Aorta (tissue), 5 donors: ENCODE results near the gene LCN10. TPM values are rescaled to one million over a fixed set of nuclear protein-coding genes. Genes with fewer than 3 reads are reported as not detected.

Source experiments
- ATAC-seq: fragments of 200-7000 bp; cut with Tn5 transposase; one replicate; pipeline ENCODE4 v1.9.1; 2022; ENCODE audit warnings: moderate library complexity; ENCODE audit not compliant: low FRiP score
- DNase-seq, 2 donors: peaks; one replicate each; pipeline ENCODE4 v3.0.0-alpha.2; 2020
- H3K27ac ChIP-seq, 2 donors: one replicate each; pipeline ENCODE4 v1.5.1; 2013; ENCODE audit warnings: low read length in 2 of 2, mild to moderate bottlenecking in 2 of 2, moderate library complexity in 2 of 2, control low read depth in 1 of 2, inconsistent platforms in 1 of 2, low read depth in 1 of 2
- H3K27me3 ChIP-seq, 2 donors: one replicate each; pipeline ENCODE4 v1.6.1; 2013; ENCODE audit warnings: control low read depth in 1 of 2, low read length in 1 of 2, mild to moderate bottlenecking in 1 of 2, moderate library complexity in 1 of 2; ENCODE audit not compliant: insufficient read depth in 2 of 2, control insufficient read depth in 1 of 2
- H3K36me3 ChIP-seq, 2 donors: one replicate each; pipeline ENCODE4 v1.6.1; 2013; ENCODE audit warnings: control low read depth in 1 of 2, low read length in 1 of 2, mild to moderate bottlenecking in 1 of 2; ENCODE audit not compliant: insufficient read depth in 2 of 2, control insufficient read depth in 1 of 2
- H3K4me1 ChIP-seq, 2 donors: one replicate each; pipeline ENCODE4 v1.6.1; 2013; ENCODE audit warnings: low read length in 2 of 2, control low read depth in 1 of 2, mild to moderate bottlenecking in 1 of 2, moderate library complexity in 1 of 2; ENCODE audit not compliant: insufficient read depth in 2 of 2, control insufficient read depth in 1 of 2
- H3K4me3 ChIP-seq, 2 donors: one replicate each; pipeline ENCODE4 v1.5.1; 2013; ENCODE audit warnings: low read length in 2 of 2, control low read depth in 1 of 2, mild to moderate bottlenecking in 1 of 2
- H3K9me3 ChIP-seq: one replicate; pipeline ENCODE4 v1.6.1; 2013; ENCODE audit warnings: mild to moderate bottlenecking, low read length; ENCODE audit not compliant: control insufficient read depth
- WGBS, 2 donors: extraction: QIAGEN DNeasy Blood & Tissue Kit; methylation state at CpG; one replicate each; pipeline ENCODE4 v1.1.7; 2013; 5-methylcytosine and 5-hydroxymethylcytosine counted together
- intact Hi-C, 2 donors: fragments of 100-400 bp; cut with DNase I; formaldehyde crosslinking; loops; one replicate each; pipeline versions ENCODE4 v1.14.2 to v1.15.0; 2022
- polyA plus RNA-seq, 2 donors: library from polyadenylated mRNA; stranded (reverse); fragments of 200-250 nt; gene quantifications; one replicate each; pipeline ENCODE4 v1.2.3, GENCODE V29; 2013
- total RNA-seq, 2 donors: library from RNA; stranded (reverse); fragmentation: NEBNext Ultra II Directional; extraction: Animal tissue kit (Norgen Biotek cat#: 25700); gene quantifications; one replicate each; pipeline ENCODE4 v1.2.1, GENCODE V29; 2021
- donor health status: healthy with polysubstance abuse.
- donor health status: Bipolar disorder and iron deficiency.
- donor health status: DM: no; HTN: no; CAD: no.
- donor health status: DM: no; HTN: no; CAD: no.
- donor health status: DM: yes; HTN: yes; CAD: no.

Gene LCN10
- total and polyA plus RNA-seq, 4 donors: 0.25 to 13.4 (median 6.7) TPM

DNA sequence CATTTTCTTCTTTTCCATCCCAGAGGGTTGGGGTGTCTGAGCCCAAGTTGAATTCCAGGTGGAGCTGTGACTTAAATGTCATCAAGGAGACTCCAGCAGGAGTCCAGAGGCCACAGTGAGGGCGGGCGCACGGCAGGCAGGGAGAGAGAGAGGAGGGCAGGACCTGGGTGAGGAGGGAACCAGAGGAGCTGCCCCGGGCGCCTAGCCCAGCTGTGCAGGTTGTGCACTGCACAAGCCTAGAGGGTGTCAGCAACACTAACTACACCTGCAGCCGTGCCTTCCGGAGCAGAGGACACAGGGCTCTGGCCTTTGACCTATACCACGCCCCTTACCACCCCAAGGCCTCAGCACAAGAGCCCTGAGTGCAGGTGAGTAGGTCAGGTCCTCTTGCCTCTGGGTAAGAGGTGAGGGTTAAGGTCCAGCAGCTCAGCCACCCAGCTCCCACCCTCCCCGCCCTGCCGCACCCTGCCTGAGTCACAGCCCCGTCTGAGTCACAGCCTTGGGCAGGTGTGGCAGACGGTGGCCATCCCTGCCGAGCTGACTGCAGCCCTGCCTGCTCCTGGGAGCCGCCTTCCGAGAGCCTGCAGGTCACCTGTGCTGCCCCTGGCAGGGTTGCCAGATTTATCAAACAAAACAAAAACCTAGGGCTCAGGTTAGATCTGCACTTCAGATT, 49.1 kb downstream of the LCN10 start:
- H3K9me3 ChIP-seq: no peaks in the 10 kb centered on the region
- ATAC-seq: no peak
- WGBS, 2 donors: 83 to 88% methylated on average over 15 of the region's 15 CpGs
- DNase-seq: no peak
- intact Hi-C loops: no loop called here
- no peaks in the 10 kb centered on the region for H3K36me3 ChIP-seq
- H3K4me1 ChIP-seq: no peaks in the 10 kb centered on the region
- no peak overlapping the region for H3K4me3 ChIP-seq
- H3K27me3 ChIP-seq: no peaks in the 10 kb centered on the region
- no peak overlapping the region for H3K27ac ChIP-seq

DNA sequence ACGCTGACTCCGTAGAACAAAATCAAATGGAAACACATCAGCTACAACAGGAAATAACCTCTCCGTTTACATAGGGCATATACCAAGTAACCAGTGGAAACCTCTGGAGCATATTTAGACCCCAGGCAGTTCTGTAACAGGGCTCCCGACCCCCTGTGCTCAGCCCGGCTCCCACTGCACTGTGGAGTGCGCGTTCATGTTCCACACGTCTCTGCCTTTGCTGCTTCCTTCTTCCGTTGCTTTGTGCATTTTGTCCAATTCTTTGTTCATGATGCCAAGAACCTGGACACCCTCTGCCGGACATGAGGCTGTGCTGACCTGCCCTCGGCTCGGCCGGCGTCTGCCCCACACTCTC, 49.6 kb downstream of the LCN10 start:
- Histone ChIP-seq H3K4me3 (no peak overlapping the region), H3K27me3 (no peaks in the 10 kb centered on the region), H3K4me1 (no peaks in the 10 kb centered on the region), H3K36me3 (no peaks in the 10 kb centered on the region), H3K9me3 (no peaks in the 10 kb centered on the region), H3K27ac (no peak overlapping the region)
- DNase-seq: no peak
- WGBS, 2 donors: 84 to 85% methylated on average over 14 of the region's 14 CpGs
- intact Hi-C loops: no loop called here
- ATAC-seq: no peak

DNA sequence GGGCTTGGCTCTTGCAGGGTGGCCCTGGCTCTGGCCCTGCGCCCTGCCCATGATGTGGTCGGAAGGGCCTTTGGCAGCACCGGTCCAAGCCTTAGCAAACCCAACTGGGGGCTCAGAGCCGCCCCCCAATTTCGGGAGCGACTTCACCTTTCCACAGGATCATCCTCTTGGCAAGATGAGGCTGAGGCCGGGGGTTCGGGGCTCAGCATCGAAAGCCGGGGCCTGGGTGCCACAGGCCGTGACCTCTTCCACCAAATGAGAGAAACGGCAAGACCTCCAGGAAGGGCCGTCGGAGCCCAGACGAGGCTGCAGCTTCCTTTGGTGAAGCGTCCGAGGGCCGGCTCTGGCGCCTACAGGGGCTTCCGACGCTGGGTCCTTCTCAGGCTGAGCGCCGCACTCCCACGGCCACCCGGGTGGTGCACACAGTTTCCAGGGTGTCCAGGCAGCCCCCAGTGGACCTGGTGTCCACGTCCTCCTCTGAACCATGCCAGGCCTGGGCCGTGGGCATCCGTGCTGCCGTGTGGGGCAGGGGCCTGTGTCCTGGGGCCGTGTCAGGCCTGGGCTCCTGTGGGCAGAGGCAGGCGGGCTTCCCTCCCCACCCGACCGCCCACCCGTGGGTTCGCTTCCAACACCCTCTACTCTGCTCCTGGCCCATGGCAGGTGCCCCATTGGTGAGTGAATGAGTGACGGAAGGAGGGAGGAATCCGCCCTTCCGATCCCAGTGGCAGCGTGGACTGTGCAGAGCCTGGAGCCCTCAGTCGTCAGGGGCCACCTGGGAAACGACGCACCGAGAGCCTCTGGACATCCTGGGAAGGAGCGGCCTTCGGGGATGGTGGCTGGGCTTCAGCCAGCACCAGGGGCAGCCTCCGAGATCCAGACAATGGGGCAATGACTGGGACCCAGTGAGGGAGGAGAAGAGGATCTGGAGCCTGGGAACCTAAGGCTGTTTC, 50.3 kb downstream of the LCN10 start:
- Histone ChIP-seq H3K4me3 (no peak overlapping the region), H3K4me1 (no peaks in the 10 kb centered on the region), H3K27ac (no peak overlapping the region), H3K9me3 (no peaks in the 10 kb centered on the region), H3K36me3 (no peaks in the 10 kb centered on the region), H3K27me3 (no peaks in the 10 kb centered on the region)
- DNase-seq (peak in 1 of 2 donors; percentile 71), ATAC-seq (no peak)
- 92 to 95% methylated on average over 43 to 46 of the region's 46 CpGs for WGBS, 2 donors
- intact Hi-C loops: no loop called here

DNA sequence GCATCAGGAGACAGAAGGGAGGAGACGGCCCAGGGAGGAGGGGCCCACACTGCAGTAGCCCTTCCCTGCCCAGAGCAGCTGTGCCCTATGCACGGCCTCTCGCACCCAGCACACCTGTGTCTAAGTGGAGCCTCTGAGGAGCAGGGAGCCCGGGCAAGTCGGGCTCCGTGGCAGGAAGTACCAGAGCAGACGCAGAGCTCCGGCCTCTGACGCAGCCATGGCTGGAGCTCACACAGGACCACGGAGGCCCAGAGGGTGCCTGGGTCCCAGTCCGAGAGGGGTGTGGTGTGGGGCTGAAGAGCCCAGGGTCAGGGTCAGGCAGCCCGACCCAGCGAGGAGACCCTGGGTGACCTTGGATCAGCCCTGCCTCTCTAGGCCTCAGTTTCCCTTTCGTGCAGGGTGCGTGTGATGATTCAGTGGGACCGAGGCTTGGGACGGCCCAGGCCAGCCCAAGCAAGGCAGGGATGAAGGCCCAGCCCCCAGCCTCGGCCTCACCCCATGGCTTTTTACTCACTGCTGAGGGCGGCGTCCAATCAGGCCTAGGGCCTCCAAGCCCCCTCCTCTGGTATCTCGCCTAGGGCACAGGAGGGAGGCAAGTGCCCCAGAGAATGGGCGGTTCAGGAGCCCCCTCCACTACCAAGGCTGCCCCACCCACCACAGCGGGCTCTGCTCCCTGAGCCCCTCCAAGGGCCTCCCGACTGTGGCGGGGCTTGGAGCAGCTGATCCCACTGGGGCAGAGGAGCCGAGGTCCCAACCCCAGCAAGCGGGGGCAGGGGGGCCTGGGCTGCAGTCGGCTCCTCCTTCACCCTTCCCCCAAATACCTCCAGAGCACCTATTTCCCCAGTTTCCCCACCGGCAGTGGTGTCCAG, 51.2 kb downstream of the LCN10 start:
- Histone ChIP-seq H3K27me3 (no peaks in the 10 kb centered on the region), H3K27ac (no peak overlapping the region), H3K4me3 (no peak overlapping the region), H3K9me3 (no peaks in the 10 kb centered on the region), H3K4me1 (no peaks in the 10 kb centered on the region), H3K36me3 (no peaks in the 10 kb centered on the region)
- DNase-seq (no peak), ATAC-seq (no peak)
- WGBS, 2 donors: 92% methylated on average over 27 to 29 of the region's 29 CpGs
- intact Hi-C loops: no loop called here

DNA sequence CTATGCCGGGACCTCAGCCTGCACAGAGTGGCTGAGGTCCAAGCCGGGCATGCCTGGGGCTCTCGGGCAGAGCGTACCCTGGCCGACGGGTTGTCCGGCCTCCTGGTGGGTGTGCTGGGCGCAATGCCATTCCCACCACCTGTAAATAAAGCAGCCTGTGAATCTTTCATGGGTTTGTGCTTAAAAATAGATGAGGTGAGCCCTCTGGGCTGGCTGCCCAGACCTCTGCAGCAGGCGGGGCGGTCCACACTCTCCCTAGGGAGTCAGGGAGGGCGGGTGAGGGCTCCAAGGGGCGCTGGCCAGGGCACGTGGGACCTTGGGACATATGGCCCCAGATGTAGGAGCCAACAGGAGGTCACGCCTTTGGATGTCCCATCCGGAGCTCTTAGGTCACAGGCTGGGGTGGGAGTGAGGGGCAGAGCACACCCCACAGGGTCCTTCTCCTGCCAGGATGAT, 51.9 kb downstream of the LCN10 start:
- no peak for DNase-seq
- no peaks in the 10 kb centered on the region for H3K9me3 ChIP-seq
- H3K4me1 ChIP-seq: no peaks in the 10 kb centered on the region

DNA sequence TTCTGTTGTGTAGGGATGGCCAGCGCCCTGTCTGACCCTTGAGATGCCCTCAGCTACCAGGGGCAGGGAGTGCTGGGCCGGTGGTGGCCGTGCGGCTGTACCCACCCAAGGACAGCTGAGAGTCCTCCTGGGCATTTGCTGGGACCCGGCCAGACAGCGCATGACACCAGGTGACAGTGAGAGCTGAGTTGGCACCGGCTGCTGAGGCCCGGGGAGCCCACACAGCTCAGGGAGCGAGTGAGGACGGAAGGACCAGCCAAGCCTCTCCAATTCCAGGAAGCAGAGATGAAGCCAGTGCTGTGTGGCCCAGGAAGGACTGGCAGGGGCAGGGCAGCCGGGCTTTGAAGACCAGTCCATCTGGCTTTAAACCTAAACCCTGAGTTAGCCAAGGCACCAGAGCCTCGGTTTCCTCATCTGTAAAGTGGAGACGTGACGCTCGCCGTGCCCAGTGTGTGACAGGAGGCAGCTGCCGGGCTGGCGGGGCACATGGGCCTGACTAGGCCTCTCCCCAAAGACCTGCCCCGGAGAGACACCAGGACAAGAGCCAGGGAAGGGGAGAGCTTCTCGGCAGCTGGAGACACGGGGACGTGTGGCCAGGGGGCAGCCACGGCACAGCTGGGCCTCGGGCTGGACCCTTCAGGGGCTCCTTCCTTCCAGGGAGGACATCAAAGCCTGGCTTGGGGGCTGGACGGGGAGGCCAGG, 52.5 kb downstream of the LCN10 start:
- no peaks in the 10 kb centered on the region for H3K9me3 ChIP-seq
- no peak for ATAC-seq
- H3K27me3 ChIP-seq: no peaks in the 10 kb centered on the region
- H3K36me3 ChIP-seq: no peaks in the 10 kb centered on the region
- no peaks in the 10 kb centered on the region for H3K4me1 ChIP-seq
- 69 to 73% methylated on average over 25 of the region's 25 CpGs for WGBS, 2 donors
- no peak overlapping the region for H3K27ac ChIP-seq
- H3K4me3 ChIP-seq: no peak overlapping the region
- DNase-seq: no peak
- intact Hi-C loops: no loop called here

More for the DNA sequence above, 51.9 kb downstream of the LCN10 start:
- Histone ChIP-seq H3K4me3 (no peak overlapping the region), H3K27ac (no peak overlapping the region), H3K36me3 (no peaks in the 10 kb centered on the region), H3K27me3 (no peaks in the 10 kb centered on the region)
- WGBS, 2 donors: 22 to 29% methylated on average over 15 of the region's 15 CpGs
- intact Hi-C loops: no loop called here
- ATAC-seq: no peak

DNA sequence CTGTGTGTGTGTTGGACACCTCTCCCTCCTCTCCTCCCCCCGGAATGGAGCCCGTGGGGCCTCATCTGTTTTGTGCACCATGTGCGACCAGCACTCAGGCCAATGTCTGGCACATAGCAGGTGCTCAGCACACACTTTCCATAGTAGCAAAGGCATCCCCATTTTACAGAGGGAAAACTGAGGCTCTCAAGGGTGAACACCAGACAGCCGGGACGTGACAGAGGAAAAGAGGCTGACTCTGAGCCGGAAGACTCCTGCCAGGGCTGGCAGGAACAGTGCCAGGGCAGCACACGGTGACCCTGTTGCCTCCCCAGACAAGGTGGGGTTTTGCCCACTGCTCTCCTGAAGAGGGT, 53.7 kb downstream of the LCN10 start:
- no peaks in the 10 kb centered on the region for H3K4me1 ChIP-seq
- no peak overlapping the region for H3K4me3 ChIP-seq
- DNase-seq: no peak
- ATAC-seq: no peak
- H3K36me3 ChIP-seq: no peaks in the 10 kb centered on the region
- 78 to 85% methylated on average over 7 of the region's 7 CpGs for WGBS, 2 donors
- no peak overlapping the region for H3K27ac ChIP-seq
- no peaks in the 10 kb centered on the region for H3K9me3 ChIP-seq
- intact Hi-C loops: no loop called here
- H3K27me3 ChIP-seq: no peaks in the 10 kb centered on the region
